GM12892 (cell line): ENCODE results near the gene OBSCN.

Experiments used
- POLR2A ChIP-seq: IDR thresholded peaks from 2 replicates; pipeline ENCODE4 v1.6.1; 2011; ENCODE audit warnings: low read depth, low read length, control low read depth
- POLR2AphosphoS5 ChIP-seq: IDR thresholded peaks from 2 replicates; pipeline ENCODE4 v1.6.1; 2011; ENCODE audit warnings: low read depth, low read length, control low read depth

- no peak for TF ChIP-seq POLR2AphosphoS5
- no peak for TF ChIP-seq POLR2A
Measured at GRCh38 chr1:228400692-228401454, 193.0 kb downstream of the OBSCN start.
